Endothelial cell of umbilical vein (primary cell): ENCODE results near the gene APRT. TPM values are rescaled to one million over a fixed set of nuclear protein-coding genes. Genes with fewer than 3 reads are reported as not detected.

Source experiments
- BruUV-seq: library from RNA; stranded (reverse); fragments of 400-500 nt; replicated peaks from 2 replicates; lab custom pipeline; 2021; lab: Mats Ljungman, UMichigan
- CTCF ChIA-PET: fragments of 300-600, 350-600 bp; sonication (Branson Sonifier 250); formaldehyde crosslinking; loops from one replicate; lab custom pipeline; 2021; ENCODE audit warnings: antibody characterized with exemption, inconsistent platforms; lab: Charles Lee
- POLR2A ChIA-PET: fragments of 300-600, 350-600 bp; sonication (Branson Sonifier 250); formaldehyde crosslinking; loops from one replicate; lab custom pipeline; 2021; ENCODE audit warnings: antibody characterized with exemption, inconsistent platforms; lab: Charles Lee
- DNase-seq: peaks from one replicate; pipeline ENCODE4 v3.0.0-alpha.2; 2011; ENCODE audit warnings: low read depth, low spot score
- FAIRE-seq: peaks from 2 replicates; lab custom pipeline; 2011; peaks lifted over from hg19 to GRCh38; lab: Jason Lieb, UNC
- H2AFZ ChIP-seq: 2 replicates; pipeline ENCODE4 v1.6.0; 2012; ENCODE audit warnings: low read depth, low read length, control low read depth, inconsistent platforms
- H3K27ac ChIP-seq: 2 replicates; pipeline ENCODE4 v1.5.1; 2011; ENCODE audit warnings: low read depth, mild to moderate bottlenecking, control low read depth, low read length, moderate library complexity; ENCODE audit not compliant: insufficient read depth
- H3K27me3 ChIP-seq, 2 experiments: 2 replicates each; pipeline versions ENCODE4 v1.6.0 to v1.6.1; 2011; ENCODE audit warnings: low read length in 2 of 2, mixed read lengths in 1 of 2; ENCODE audit not compliant: control insufficient read depth in 2 of 2, insufficient read depth in 2 of 2
- H3K36me3 ChIP-seq, 2 experiments: 2 replicates in 1 of 2; 3 replicates in 1 of 2; pipeline ENCODE4 v1.5.1; 2011; ENCODE audit warnings: low read length in 2 of 2, mild to moderate bottlenecking in 1 of 2, moderate library complexity in 1 of 2; ENCODE audit not compliant: control insufficient read depth in 2 of 2, insufficient read depth in 2 of 2; ENCODE audit errors: extremely low read depth in 1 of 2
- H3K4me1 ChIP-seq: 3 replicates; pipeline ENCODE4 v1.5.1; 2011; ENCODE audit warnings: mild to moderate bottlenecking, low read length; ENCODE audit not compliant: control insufficient read depth, insufficient read depth; ENCODE audit errors: extremely low read depth
- H3K4me2 ChIP-seq: 2 replicates; pipeline ENCODE4 v1.6.1; 2011; ENCODE audit warnings: low read length, control low read depth, mixed read lengths; ENCODE audit not compliant: insufficient read depth
- H3K4me3 ChIP-seq, 3 experiments: fragments of 200-600 bp in 1 of 3; sonication (generic), shearing (Covaris generic) in 1 of 3; replicated peaks in 1 of 3; 2 replicates each; pipeline ENCODE4 v1.5.1; 2011 to 2016; ENCODE audit warnings: control low read depth in 3 of 3, low read length in 3 of 3, mild to moderate bottlenecking in 2 of 3, inconsistent platforms in 1 of 3, low read depth in 1 of 3, moderate library complexity in 1 of 3; ENCODE audit not compliant: insufficient read depth in 1 of 3
- H3K79me2 ChIP-seq: 2 replicates; pipeline ENCODE4 v1.6.0; 2012; ENCODE audit warnings: low read length, inconsistent platforms; ENCODE audit not compliant: control insufficient read depth, insufficient read depth
- H3K9ac ChIP-seq: replicated peaks from 2 replicates; pipeline ENCODE3; 2011; ENCODE audit warnings: low read length, control low read depth; ENCODE audit not compliant: insufficient read depth; ENCODE audit errors: extremely low read depth
- H3K9me1 ChIP-seq: replicated peaks from 3 replicates; pipeline ENCODE4 v1.6.0; 2011; ENCODE audit warnings: mild to moderate bottlenecking, low read length; ENCODE audit not compliant: control insufficient read depth, insufficient read depth; ENCODE audit errors: extremely low read depth
- H3K9me3 ChIP-seq: replicated peaks from 2 replicates; pipeline ENCODE4 v1.5.1; 2012; ENCODE audit warnings: low read length, inconsistent platforms; ENCODE audit not compliant: control insufficient read depth, insufficient read depth
- H4K20me1 ChIP-seq: replicated peaks from 2 replicates; pipeline ENCODE3; 2011; ENCODE audit warnings: mild to moderate bottlenecking, low read length; ENCODE audit not compliant: control insufficient read depth, insufficient read depth; ENCODE audit errors: extremely low read depth
- CTCF ChIP-seq, 2 donors: IDR thresholded peaks; 1 replicate in 1 of 2; 2 replicates in 1 of 2; pipeline ENCODE4 v1.5.1; 2011; ENCODE audit warnings: low read length in 2 of 2, mild to moderate bottlenecking in 2 of 2, moderate library complexity in 2 of 2, control low read depth in 1 of 2, inconsistent platforms in 1 of 2, low read depth in 1 of 2; ENCODE audit not compliant: insufficient read depth in 1 of 2; ENCODE audit errors: extremely low read depth in 1 of 2
- EZH2 ChIP-seq: IDR thresholded peaks from 2 replicates; pipeline ENCODE4 v1.6.1; 2012; ENCODE audit warnings: borderline replicate concordance, low read depth, mild to moderate bottlenecking, moderate library complexity, low read length, inconsistent platforms; ENCODE audit not compliant: severe bottlenecking
- FOS ChIP-seq: IDR thresholded peaks from 2 replicates; pipeline ENCODE4 v1.6.1; 2011; ENCODE audit warnings: mild to moderate bottlenecking, low read length, moderate library complexity, borderline replicate concordance; ENCODE audit not compliant: insufficient read depth
- GATA2 ChIP-seq: IDR thresholded peaks from 2 replicates; pipeline ENCODE4 v1.7.0; 2011; ENCODE audit warnings: low read depth, mild to moderate bottlenecking, moderate library complexity, mixed read lengths, low read length; ENCODE audit not compliant: insufficient read length, insufficient read depth
- JUN ChIP-seq: IDR thresholded peaks from 2 replicates; pipeline ENCODE4 v1.6.1; 2011; ENCODE audit warnings: borderline replicate concordance, low read depth; ENCODE audit not compliant: insufficient read length, insufficient read depth
- MAX ChIP-seq: IDR thresholded peaks from 2 replicates; pipeline ENCODE4 v1.6.1; 2011; ENCODE audit not compliant: insufficient read depth, insufficient read length
- MYC ChIP-seq: IDR thresholded peaks from one replicate; pipeline ENCODE4 v1.6.1; 2011; ENCODE audit warnings: mild to moderate bottlenecking, low read depth, low read length
- POLR2A ChIP-seq: IDR thresholded peaks from 2 replicates; pipeline ENCODE4 v1.6.1; 2012; ENCODE audit warnings: low read depth, mild to moderate bottlenecking, control low read depth, low read length
- POLR2AphosphoS5 ChIP-seq: IDR thresholded peaks from 2 replicates; pipeline ENCODE4 v1.6.1; 2012; ENCODE audit warnings: low read depth, mild to moderate bottlenecking, control low read depth, low read length, moderate library complexity; ENCODE audit not compliant: insufficient read depth
- dilution Hi-C: fragments of 300-500 bp; cut with MboI; formaldehyde crosslinking; loops from one replicate; pipeline ENCODE4 v1.15.0; 2019; ENCODE audit warnings: low sequenced_read_pairs; ENCODE audit not compliant: extremely low pct_ligation_motif_present
- intact Hi-C: fragments of 100-400 bp; cut with micrococcal nuclease; formaldehyde crosslinking; loops from one replicate; pipeline ENCODE4 v1.10.0; 2022
- polyA plus RNA-seq, 4 experiments: library from polyadenylated mRNA; depleted of rRNA in 3 of 4; stranded (reverse) in 3 of 4; unstranded in 1 of 4; fragments of >200 nt; gene quantifications; 2 replicates each; pipeline versions ENCODE4 v1.2.1 to v1.2.3, GENCODE V29; 2011 to 2012; ENCODE audit warnings: missing spikeins in 1 of 4
- total RNA-seq: library from RNA; stranded (reverse); gene quantifications from 2 replicates; pipeline ENCODE4 v1.2.3, GENCODE V29; 2021

APRT gene
- total and polyA plus RNA-seq, 2 donors (not counting 3 experiments of a cell fraction or from before 2014, with no cell fraction given), result 143 to 152 TPM

DNA sequence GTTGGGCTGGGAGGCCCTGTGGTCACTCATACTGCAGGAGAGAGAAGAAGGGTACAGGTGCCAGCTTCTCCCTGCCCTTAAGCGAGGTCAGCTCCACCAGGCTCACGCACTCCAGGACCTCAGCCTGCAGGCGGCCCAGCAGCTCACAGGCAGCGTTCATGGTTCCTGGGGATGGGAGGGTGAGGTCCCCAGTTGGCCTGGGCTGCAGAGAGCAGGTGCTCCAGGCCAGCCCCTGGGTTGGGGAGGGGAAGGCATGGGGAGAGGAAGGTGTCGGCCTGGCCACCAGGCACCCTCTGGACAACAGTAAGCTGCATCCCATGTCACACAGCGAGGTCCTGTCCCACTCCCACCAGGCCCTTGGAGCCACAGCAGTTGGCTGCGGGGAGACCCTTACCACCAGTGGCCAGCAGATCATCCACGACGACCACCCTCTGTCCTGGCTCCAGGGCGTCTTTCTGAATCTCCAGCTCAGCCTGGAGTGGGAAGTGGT is 2.0 kb downstream of the APRT start:
- intact Hi-C loops (loop anchor here (5.0 kb wide), 1 partner anchor 113 kb away; no protein-coding TSS in a partner anchor), dilution Hi-C loops (no loop called here)
- Histone ChIP-seq H3K4me3 (no peak overlapping the region), H3K79me2 (peaks cover 37% of the 10 kb centered on the region), H3K9ac (no peak overlapping the region), H3K27ac (no peak overlapping the region), H3K36me3 (peaks cover 4 to 12% of the 10 kb centered on the region in 2 experiments), H4K20me1 (no peaks in the 10 kb centered on the region), H2AFZ (no peak overlapping the region), H3K27me3 (no peaks in the 10 kb centered on the region), H3K9me3 (no peaks in the 10 kb centered on the region), H3K4me1 (peaks cover 21% of the 10 kb centered on the region), H3K9me1 (no peaks in the 10 kb centered on the region), H3K4me2 (no peak overlapping the region)
- no peak for FAIRE-seq
- no peak for DNase-seq
- no TSS peak for BruUV-seq
- TF ChIP-seq GATA2, result no peak
- TF ChIP-seq CTCF (IDR thresholded peaks at IDR 0.05; ENCODE audit: extremely low read depth in 1 of 2, insufficient read depth in 1 of 2, low read depth in 1 of 2, low read length in 2 of 2), result no peak
- TF ChIP-seq EZH2, result no peak
- no peak for TF ChIP-seq POLR2A
- TF ChIP-seq POLR2AphosphoS5, result no peak
- TF ChIP-seq FOS, result no peak
- TF ChIP-seq JUN, result no peak
- no peak for TF ChIP-seq MAX
- TF ChIP-seq MYC, result no peak
- ChIA-PET POLR2A (interaction anchor here (0.6 kb wide), 1 partner anchor 824 kb away, joined by 3 read pairs; no protein-coding TSS in a partner anchor), CTCF (interaction anchor here (0.8 to 3.8 kb wide), 4 partner anchors 26 to 72 kb away, joined by 3 to 28 read pairs (median 16); partner anchors contain the start of gene PIEZO1)
